Measurements from ENCODE around the gene TMEM171.

TMEM171 gene

DNA sequence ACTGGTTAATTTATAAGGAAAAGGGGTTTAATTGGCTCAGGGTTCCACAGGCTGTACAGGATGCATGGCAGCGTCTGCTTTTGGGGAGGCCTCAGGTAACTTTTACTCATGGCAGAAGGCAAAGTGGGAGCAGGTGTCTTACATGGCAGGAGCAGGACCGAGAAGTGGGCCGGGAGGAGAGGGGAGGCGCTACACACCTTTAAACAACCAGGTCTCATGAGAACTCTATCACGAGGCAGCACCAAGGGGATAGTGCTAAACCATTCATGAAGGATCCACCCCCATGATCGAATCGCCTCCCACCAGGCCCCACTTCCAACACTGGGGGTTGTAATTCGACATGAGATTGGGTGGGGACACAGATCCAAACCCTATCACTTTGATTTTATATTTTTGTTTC is 21.7 kb downstream of the TMEM171 start:
- TF ChIP-seq, protein P1, sequence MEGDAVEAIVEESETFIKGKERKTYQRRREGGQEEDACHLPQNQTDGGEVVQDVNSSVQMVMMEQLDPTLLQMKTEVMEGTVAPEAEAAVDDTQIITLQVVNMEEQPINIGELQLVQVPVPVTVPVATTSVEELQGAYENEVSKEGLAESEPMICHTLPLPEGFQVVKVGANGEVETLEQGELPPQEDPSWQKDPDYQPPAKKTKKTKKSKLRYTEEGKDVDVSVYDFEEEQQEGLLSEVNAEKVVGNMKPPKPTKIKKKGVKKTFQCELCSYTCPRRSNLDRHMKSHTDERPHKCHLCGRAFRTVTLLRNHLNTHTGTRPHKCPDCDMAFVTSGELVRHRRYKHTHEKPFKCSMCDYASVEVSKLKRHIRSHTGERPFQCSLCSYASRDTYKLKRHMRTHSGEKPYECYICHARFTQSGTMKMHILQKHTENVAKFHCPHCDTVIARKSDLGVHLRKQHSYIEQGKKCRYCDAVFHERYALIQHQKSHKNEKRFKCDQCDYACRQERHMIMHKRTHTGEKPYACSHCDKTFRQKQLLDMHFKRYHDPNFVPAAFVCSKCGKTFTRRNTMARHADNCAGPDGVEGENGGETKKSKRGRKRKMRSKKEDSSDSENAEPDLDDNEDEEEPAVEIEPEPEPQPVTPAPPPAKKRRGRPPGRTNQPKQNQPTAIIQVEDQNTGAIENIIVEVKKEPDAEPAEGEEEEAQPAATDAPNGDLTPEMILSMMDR (IDR thresholded peaks at IDR 0.05): no peak

DNA sequence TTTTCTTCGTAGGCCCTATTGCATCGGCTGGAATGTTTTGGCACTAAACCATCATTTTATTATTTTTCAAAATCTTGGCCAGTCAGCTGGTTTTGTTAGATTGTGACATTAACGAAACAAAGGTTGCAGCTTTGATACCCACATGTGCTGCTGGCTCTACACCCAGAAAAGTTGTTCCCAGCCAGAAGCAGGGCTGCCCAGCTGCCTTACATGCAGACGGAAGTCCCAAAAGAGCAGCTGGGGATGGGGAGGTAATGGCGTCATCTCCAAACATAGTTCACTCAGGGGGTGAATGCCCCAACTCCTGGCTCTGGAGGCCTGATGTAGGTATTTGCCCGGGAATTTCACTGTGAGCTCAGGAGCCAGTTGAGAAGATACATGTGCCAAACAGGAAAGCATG is 23.3 kb downstream of the TMEM171 start:
- TF ChIP-seq, protein P1 (IDR thresholded peaks at IDR 0.05): no peak

DNA sequence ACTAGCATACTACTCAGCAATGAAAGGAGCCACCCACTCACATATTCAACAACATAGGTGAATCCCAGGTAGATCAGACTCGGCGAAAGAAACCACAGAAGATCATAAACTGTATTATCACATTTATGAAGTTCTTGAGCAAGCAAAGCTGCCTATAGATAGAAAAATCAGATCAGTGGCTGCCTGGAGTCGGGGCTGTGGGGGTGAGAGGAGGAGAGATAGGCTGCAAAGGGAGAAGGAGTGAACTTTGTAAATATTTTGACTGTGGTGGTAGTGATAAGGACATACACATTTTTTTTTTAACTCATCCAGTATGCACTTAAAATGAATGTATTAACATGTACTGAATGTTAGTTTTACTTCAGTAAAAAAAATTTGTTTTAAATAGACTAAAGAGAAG is 29.2 kb downstream of the TMEM171 start:
- TF ChIP-seq, protein P1 (IDR thresholded peaks at IDR 0.05): no peak

DNA sequence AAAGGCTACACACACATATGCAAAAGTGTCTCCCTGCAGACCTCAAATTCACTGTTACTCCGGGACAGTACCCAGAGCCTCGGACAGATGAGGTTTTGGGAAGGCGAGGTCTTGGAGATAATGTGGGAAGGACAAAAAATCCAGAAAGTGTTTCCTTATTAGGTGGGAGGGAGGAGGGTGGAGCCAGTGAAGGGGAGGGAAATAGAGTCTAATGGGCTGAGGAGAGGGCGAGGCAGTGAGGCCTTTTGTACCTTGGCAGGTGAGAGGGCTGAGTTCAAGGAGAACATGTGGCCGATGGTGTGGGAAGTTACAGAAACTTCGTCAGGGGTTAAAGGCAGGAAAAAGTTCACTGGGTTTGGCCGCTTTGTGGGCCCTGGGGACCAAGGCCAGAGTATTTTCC is 30.5 kb downstream of the TMEM171 start:
- TF ChIP-seq, protein P1 (IDR thresholded peaks at IDR 0.05): no peak

DNA sequence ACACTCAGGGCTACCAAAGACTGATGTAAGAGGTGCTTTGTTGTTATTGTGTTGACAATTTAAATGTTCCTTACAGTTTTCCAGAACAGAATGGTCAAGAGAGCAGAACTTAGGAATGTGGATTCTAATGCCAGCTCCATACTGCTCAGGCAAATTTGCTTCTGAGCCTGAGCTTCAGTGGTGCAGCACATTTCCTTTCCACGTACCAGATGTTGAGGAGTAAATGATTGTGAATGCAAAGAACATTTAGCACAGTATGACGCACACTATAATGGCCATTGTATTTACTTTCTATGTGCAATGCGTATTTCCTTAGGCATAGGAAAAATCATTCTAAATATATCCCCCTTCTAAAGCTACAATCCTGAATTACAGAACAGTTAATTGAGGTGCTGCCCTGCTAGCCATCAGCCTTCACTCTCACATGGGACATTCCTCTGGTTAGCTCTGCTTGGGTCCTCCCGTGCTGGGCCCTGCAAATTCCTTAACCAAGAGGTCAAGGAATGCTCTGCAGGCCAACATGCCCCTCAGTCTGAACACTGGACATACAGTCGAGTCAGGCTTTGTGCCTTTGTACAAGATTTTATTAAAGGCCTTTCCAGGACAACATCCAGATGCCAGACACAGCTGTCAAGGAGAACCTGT is 31.5 kb downstream of the TMEM171 start:
- TF ChIP-seq, protein P1 (IDR thresholded peaks at IDR 0.05): no peak

DNA sequence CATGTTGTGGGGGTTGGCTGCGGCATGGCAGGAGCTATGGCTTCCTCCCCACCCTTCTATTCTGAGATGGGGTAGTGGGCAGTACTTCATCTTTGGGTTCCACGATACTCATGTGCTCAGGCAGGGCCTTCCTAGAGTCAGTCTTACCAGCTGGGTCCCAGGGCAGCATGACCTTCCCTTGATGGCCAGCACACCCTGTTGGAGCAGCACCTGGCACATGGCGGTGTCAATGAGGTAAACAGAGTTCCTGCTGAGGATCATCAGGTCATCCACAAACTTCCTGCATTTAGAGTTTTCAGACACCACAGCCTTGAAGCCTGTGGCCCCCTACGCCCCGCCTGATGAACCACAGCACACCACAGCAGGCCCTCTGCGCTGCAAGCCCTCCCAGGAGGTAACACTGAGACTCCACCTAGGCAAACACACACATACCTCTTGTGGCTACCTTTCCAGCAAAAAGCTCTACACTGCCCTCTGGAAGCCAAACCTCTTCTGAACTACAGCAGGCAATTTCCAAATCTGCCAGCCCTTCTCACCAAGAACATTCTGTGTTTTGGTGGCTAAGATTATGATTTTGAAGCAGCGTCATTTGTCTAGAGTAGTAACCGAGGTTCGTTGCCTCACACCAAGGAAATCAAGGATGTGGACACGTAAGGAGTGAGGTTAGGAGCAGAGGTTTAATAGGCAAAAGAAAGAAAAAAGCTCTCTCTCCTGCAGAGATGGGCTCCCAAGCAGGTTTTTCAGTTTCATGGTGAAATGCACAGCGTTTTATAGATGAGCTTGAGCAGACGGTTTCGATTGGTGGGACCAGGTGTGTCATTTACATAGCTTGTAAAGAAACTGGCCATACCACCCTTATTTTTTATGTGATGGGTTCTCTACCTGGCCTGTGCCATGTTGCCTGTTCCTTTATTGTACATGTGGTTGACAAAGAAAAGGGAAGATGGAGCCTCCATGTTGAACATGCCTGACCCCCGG is 32.3 kb downstream of the TMEM171 start:
- TF ChIP-seq, protein P1 (IDR thresholded peaks at IDR 0.05): 0 out of 2 replicates have a peak, but pooled peaks have one; percentile 15

DNA sequence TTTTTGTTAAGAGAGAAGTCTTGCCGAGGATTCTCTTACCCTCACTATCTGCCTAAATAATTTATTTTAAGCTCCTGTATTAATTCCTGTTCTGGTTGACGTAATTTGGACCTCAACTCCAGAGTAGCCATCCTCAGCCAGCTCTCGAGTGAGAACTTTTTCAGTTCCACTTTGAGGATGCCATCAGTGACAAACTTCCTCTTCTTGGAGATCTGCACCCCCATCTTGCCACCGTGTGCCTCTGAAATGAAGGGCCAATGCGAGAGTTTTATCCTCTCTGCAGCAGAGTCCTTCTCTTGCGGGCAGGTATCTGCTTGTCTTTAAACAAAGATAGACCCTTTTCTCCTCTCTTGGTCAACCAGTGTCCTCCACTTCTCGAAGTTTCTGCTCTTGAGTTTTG is 33.1 kb downstream of the TMEM171 start:
- TF ChIP-seq, protein P1 (IDR thresholded peaks at IDR 0.05): no peak
